HepG2 (cell line): Measurements from ENCODE around the gene SLC38A1. TPM values are rescaled to one million over a fixed set of nuclear protein-coding genes. Genes with fewer than 3 reads are reported as not detected.
A peak's percentile ranks its signal among the peaks of the same experiment; 100 is the strongest.

Experiments used
- IKZF4 ChIP-seq: sonication (generic); formaldehyde crosslinking; IDR thresholded peaks from 2 replicates; pipeline ENCODE4 v1.5.1; 2020; ENCODE audit warnings: borderline replicate concordance, mild to moderate bottlenecking, low read depth, missing genetic modification reagents; ENCODE audit errors: not compliant biosample characterization
- KLF12 ChIP-seq: sonication (generic); formaldehyde crosslinking; IDR thresholded peaks from 2 replicates; pipeline ENCODE4 v1.4.0; 2020; ENCODE audit warnings: missing genetic modification reagents, borderline replicate concordance
- NFRKB ChIP-seq: fragments of 450-650 bp; IDR thresholded peaks from 2 replicates; pipeline ENCODE4 v1.6.1; 2017
- TERF1 ChIP-seq: sonication (generic); formaldehyde crosslinking; IDR thresholded peaks from 2 replicates; pipeline ENCODE4 v1.8.0; 2022; ENCODE audit warnings: mild to moderate bottlenecking, missing genetic modification reagents, moderate library complexity
- ZBTB33 ChIP-seq: sonication (generic); formaldehyde crosslinking; IDR thresholded peaks from 2 replicates; pipeline ENCODE4 v1.4.0; 2020; ENCODE audit warnings: missing genetic modification reagents
- ZNF556 ChIP-seq: sonication (generic); formaldehyde crosslinking; IDR thresholded peaks from 2 replicates; pipeline ENCODE4 v1.4.0; 2020; ENCODE audit warnings: mild to moderate bottlenecking, missing genetic modification reagents, borderline replicate concordance
- ZNF597 ChIP-seq: sonication (generic); formaldehyde crosslinking; IDR thresholded peaks from 2 replicates; pipeline ENCODE4 v1.5.0; 2020; ENCODE audit warnings: missing genetic modification reagents
- polyA plus RNA-seq, 8 experiments: library from polyadenylated mRNA; depleted of rRNA in 3 of 8; stranded (reverse) in 7 of 8; unstranded in 1 of 8; fragments of >200 nt; fragmentation: Illumina TruSeq in 4 of 8; extraction: Trizol in 4 of 8; gene quantifications; 2 replicates each; pipeline versions ENCODE4 v1.2.1 to v1.2.3, GENCODE V29; 2011 to 2016; ENCODE audit warnings: low read depth in 4 of 8, missing spikeins in 1 of 8, mixed read lengths in 1 of 8; ENCODE audit not compliant: insufficient read depth in 1 of 8
- total RNA-seq, 5 experiments: library from RNA; depleted of rRNA; stranded (reverse); fragments of >200 nt; fragmentation: Illumina TruSeq; extraction: Trizol; gene quantifications; 2 replicates each; pipeline ENCODE4 v1.2.3, GENCODE V29; 2016; ENCODE audit warnings: low read depth in 1 of 5

The SLC38A1 gene
- total and polyA plus RNA-seq, 2 of the 13 experiments (the other 11 are each of a cell fraction or from before 2014, with no cell fraction given): 47.0 to 50.6 TPM

GRCh38 chr12:46269429-46270241 lies 792 bp upstream of the SLC38A1 start (continued):
- TF ChIP-seq TERF1 (CRISPR knock-in tag): 0 out of 2 replicates have a peak, but pooled peaks have one; percentile 33
- no peak for TF ChIP-seq ZNF597 (CRISPR knock-in tag)
- TF ChIP-seq IKZF4 (CRISPR knock-in tag): peak; percentile 28
- TF ChIP-seq NFRKB: no peak
- no peak for TF ChIP-seq KLF12 (CRISPR knock-in tag)
- TF ChIP-seq ZBTB33 (CRISPR knock-in tag): peak; percentile 31
- TF ChIP-seq ZNF556 (CRISPR knock-in tag): no peak
